Activated naive CD8-positive, alpha-beta T cell treated with anti-CD3 and anti-CD28 coated beads for 36 hours (primary cell): Measurements from ENCODE around the gene FAM124B. TPM values are rescaled to one million over a fixed set of nuclear protein-coding genes. Genes with fewer than 3 reads are reported as not detected.

Experiments
- DNase-seq: peaks from one replicate; pipeline ENCODE4 v3.0.0; 2021
- H3K27ac Mint-ChIP-seq: one replicate; pipeline ENCODE4 v1.8.0; 2022; ENCODE audit warnings: mild to moderate bottlenecking, moderate library complexity, mixed read lengths
- H3K27me3 Mint-ChIP-seq: one replicate; pipeline ENCODE4 v1.8.0; 2022; ENCODE audit warnings: mild to moderate bottlenecking, mixed read lengths
- H3K36me3 Mint-ChIP-seq: one replicate; pipeline ENCODE4 v1.8.0; 2021; ENCODE audit warnings: mild to moderate bottlenecking, mixed read lengths
- H3K4me1 Mint-ChIP-seq: one replicate; pipeline ENCODE4 v1.8.0; 2021; ENCODE audit warnings: mixed read lengths
- H3K4me3 Mint-ChIP-seq: one replicate; pipeline ENCODE4 v1.8.0; 2022; ENCODE audit warnings: mild to moderate bottlenecking, moderate library complexity, mixed read lengths
- H3K9me3 Mint-ChIP-seq: one replicate; pipeline ENCODE4 v1.8.0; 2022; ENCODE audit warnings: mixed read lengths
- total RNA-seq, 2 experiments: library from RNA; stranded (reverse); gene quantifications; one replicate each; pipeline ENCODE4 v1.2.3, GENCODE V29; 2021

The FAM124B gene
- total RNA-seq, 2 experiments from 2014 or later: 0.46 to 0.52 TPM

- no peak overlapping the region for H3K4me3 Mint-ChIP-seq
Measured at GRCh38 chr2:224427471-224427870, 25.6 kb upstream of the FAM124B start.

GRCh38 chr2:224426656-224427055 lies 24.7 kb upstream of the FAM124B start:
- Mint-ChIP-seq H3K9me3 (peaks cover 11% of the 10 kb centered on the region), H3K4me1 (no peaks in the 10 kb centered on the region), H3K27me3 (no peaks in the 10 kb centered on the region), H3K4me3 (no peak overlapping the region), H3K36me3 (no peaks in the 10 kb centered on the region), H3K27ac (no peak overlapping the region)
- no peak for DNase-seq

More at GRCh38 chr2:224427471-224427870, 25.6 kb upstream of the FAM124B start:
- Mint-ChIP-seq H3K9me3 (peaks cover 10% of the 10 kb centered on the region), H3K36me3 (no peaks in the 10 kb centered on the region), H3K27me3 (no peaks in the 10 kb centered on the region), H3K27ac (no peak overlapping the region), H3K4me1 (peaks cover 2% of the 10 kb centered on the region)
- DNase-seq: no peak

- Mint-ChIP-seq H3K4me3 (no peak overlapping the region), H3K4me1 (no peaks in the 10 kb centered on the region)
- no peak for DNase-seq
Measured at GRCh38 chr2:224421065-224421464, 19.2 kb upstream of the FAM124B start.

GRCh38 chr2:224417947-224418346 lies 16.0 kb upstream of the FAM124B start:
- DNase-seq: no peak
- H3K4me3 Mint-ChIP-seq: no peak overlapping the region
- no peaks in the 10 kb centered on the region for H3K4me1 Mint-ChIP-seq
- H3K27ac Mint-ChIP-seq: no peak overlapping the region
- H3K9me3 Mint-ChIP-seq: peaks cover 5% of the 10 kb centered on the region
- H3K27me3 Mint-ChIP-seq: no peaks in the 10 kb centered on the region
- H3K36me3 Mint-ChIP-seq: no peaks in the 10 kb centered on the region

More at GRCh38 chr2:224421065-224421464, 19.2 kb upstream of the FAM124B start:
- Mint-ChIP-seq H3K27me3 (no peaks in the 10 kb centered on the region), H3K36me3 (no peaks in the 10 kb centered on the region), H3K27ac (no peak overlapping the region), H3K9me3 (peaks cover 11% of the 10 kb centered on the region)

- Mint-ChIP-seq H3K27ac (no peak overlapping the region), H3K4me1 (no peaks in the 10 kb centered on the region), H3K9me3 (peaks cover 5% of the 10 kb centered on the region), H3K27me3 (no peaks in the 10 kb centered on the region), H3K4me3 (no peak overlapping the region), H3K36me3 (no peaks in the 10 kb centered on the region)
- no peak for DNase-seq
Measured at GRCh38 chr2:224417361-224417729, 15.4 kb upstream of the FAM124B start.

- no peak overlapping the region for H3K27ac Mint-ChIP-seq
- no peak overlapping the region for H3K4me3 Mint-ChIP-seq
- H3K27me3 Mint-ChIP-seq: no peaks in the 10 kb centered on the region
- H3K4me1 Mint-ChIP-seq: no peaks in the 10 kb centered on the region
- H3K9me3 Mint-ChIP-seq: peaks cover 5% of the 10 kb centered on the region
- no peaks in the 10 kb centered on the region for H3K36me3 Mint-ChIP-seq
- no peak for DNase-seq
Measured at GRCh38 chr2:224416656-224417360, 14.9 kb upstream of the FAM124B start.

GRCh38 chr2:224413381-224413780 lies 11.5 kb upstream of the FAM124B start:
- DNase-seq: no peak
- Mint-ChIP-seq H3K27ac (no peak overlapping the region), H3K4me3 (no peak overlapping the region)

GRCh38 chr2:224412141-224413015 lies 10.5 kb upstream of the FAM124B start:
- Mint-ChIP-seq H3K4me1 (peaks cover 3% of the 10 kb centered on the region), H3K4me3 (no peak overlapping the region), H3K9me3 (no peaks in the 10 kb centered on the region), H3K36me3 (no peaks in the 10 kb centered on the region), H3K27me3 (peaks cover 4% of the 10 kb centered on the region), H3K27ac (no peak overlapping the region)
- DNase-seq: no peak

More at GRCh38 chr2:224413381-224413780, 11.5 kb upstream of the FAM124B start:
- Mint-ChIP-seq H3K36me3 (no peaks in the 10 kb centered on the region), H3K27me3 (peaks cover 4% of the 10 kb centered on the region), H3K9me3 (no peaks in the 10 kb centered on the region), H3K4me1 (no peaks in the 10 kb centered on the region)

- Mint-ChIP-seq H3K9me3 (no peaks in the 10 kb centered on the region), H3K4me1 (peaks cover 5% of the 10 kb centered on the region), H3K36me3 (no peaks in the 10 kb centered on the region), H3K27ac (no peak overlapping the region), H3K27me3 (peaks cover 11% of the 10 kb centered on the region), H3K4me3 (no peak overlapping the region)
- DNase-seq: no peak
Measured at GRCh38 chr2:224410946-224411561, 9.1 kb upstream of the FAM124B start.

- H3K9me3 Mint-ChIP-seq: no peaks in the 10 kb centered on the region
- H3K4me1 Mint-ChIP-seq: peaks cover 5% of the 10 kb centered on the region
- no peaks in the 10 kb centered on the region for H3K36me3 Mint-ChIP-seq
- H3K4me3 Mint-ChIP-seq: no peak overlapping the region
- H3K27ac Mint-ChIP-seq: no peak overlapping the region
- H3K27me3 Mint-ChIP-seq: peaks cover 11% of the 10 kb centered on the region
- no peak for DNase-seq
Measured at GRCh38 chr2:224408676-224409075, 6.8 kb upstream of the FAM124B start.

- peaks cover 5% of the 10 kb centered on the region for H3K4me1 Mint-ChIP-seq
- no peak for DNase-seq
- H3K27ac Mint-ChIP-seq: no peak overlapping the region
- H3K36me3 Mint-ChIP-seq: no peaks in the 10 kb centered on the region
- no peak overlapping the region for H3K4me3 Mint-ChIP-seq
- H3K9me3 Mint-ChIP-seq: no peaks in the 10 kb centered on the region
- H3K27me3 Mint-ChIP-seq: peaks cover 12% of the 10 kb centered on the region
Measured at GRCh38 chr2:224407241-224407701, 5.4 kb upstream of the FAM124B start.

GRCh38 chr2:224405841-224406370 lies 4.0 kb upstream of the FAM124B start:
- Mint-ChIP-seq H3K36me3 (peaks cover 2% of the 10 kb centered on the region), H3K4me1 (peaks cover 17% of the 10 kb centered on the region), H3K27me3 (peaks cover 21% of the 10 kb centered on the region), H3K27ac (no peak overlapping the region), H3K4me3 (no peak overlapping the region), H3K9me3 (no peaks in the 10 kb centered on the region)
- DNase-seq: no peak

GRCh38 chr2:224405412-224405811 lies 3.5 kb upstream of the FAM124B start:
- Mint-ChIP-seq H3K4me1 (peaks cover 17% of the 10 kb centered on the region), H3K27me3 (peaks cover 21% of the 10 kb centered on the region), H3K36me3 (peaks cover 2% of the 10 kb centered on the region), H3K27ac (no peak overlapping the region), H3K9me3 (no peaks in the 10 kb centered on the region), H3K4me3 (no peak overlapping the region)
- no peak for DNase-seq

- Mint-ChIP-seq H3K4me1 (peaks cover 17% of the 10 kb centered on the region), H3K36me3 (peaks cover 2% of the 10 kb centered on the region), H3K9me3 (no peaks in the 10 kb centered on the region), H3K4me3 (no peak overlapping the region), H3K27ac (no peak overlapping the region), H3K27me3 (peaks cover 21% of the 10 kb centered on the region)
- DNase-seq: no peak
Measured at GRCh38 chr2:224404796-224405195, 2.9 kb upstream of the FAM124B start.

GRCh38 chr2:224403657-224404056 lies 1.8 kb upstream of the FAM124B start:
- DNase-seq: no peak
- Mint-ChIP-seq H3K4me1 (peaks cover 17% of the 10 kb centered on the region), H3K4me3 (no peak overlapping the region), H3K36me3 (peaks cover 2% of the 10 kb centered on the region), H3K27ac (no peak overlapping the region), H3K27me3 (peaks cover 20% of the 10 kb centered on the region), H3K9me3 (no peaks in the 10 kb centered on the region)
